Upper lobe of right lung (tissue), 1 donor: Measurements from ENCODE around the gene GBP1. TPM values are rescaled to one million over a fixed set of nuclear protein-coding genes. Genes with fewer than 3 reads are reported as not detected.

Source experiments
- ATAC-seq: fragments of 200-7000 bp; cut with Tn5 transposase; one replicate; pipeline ENCODE4 v1.9.1; 2020; ENCODE audit warnings: mild to moderate bottlenecking, moderate library complexity
- DNase-seq: peaks from one replicate; pipeline ENCODE4 v3.0.0-alpha.2; 2020
- H3K27ac ChIP-seq: fragments of 200-600 bp; one replicate; pipeline ENCODE4 v1.8.0; 2022
- H3K27me3 ChIP-seq: fragments of 200-600 bp; one replicate; pipeline ENCODE4 v1.8.0; 2022; ENCODE audit warnings: mild to moderate bottlenecking
- H3K36me3 ChIP-seq: fragments of 200-600 bp; one replicate; pipeline ENCODE4 v1.8.0; 2022
- H3K4me1 ChIP-seq: fragments of 200-600 bp; one replicate; pipeline ENCODE4 v1.8.0; 2022
- H3K4me3 ChIP-seq: fragments of 200-600 bp; one replicate; pipeline ENCODE4 v1.8.0; 2022; ENCODE audit warnings: mild to moderate bottlenecking
- H3K9me3 ChIP-seq: fragments of 200-600 bp; one replicate; pipeline ENCODE4 v1.8.0; 2022
- CTCF ChIP-seq: fragments of 200-600 bp; IDR thresholded peaks from one replicate; pipeline ENCODE4 v1.8.0; 2022; ENCODE audit warnings: antibody characterized with exemption
- intact Hi-C: fragments of 100-400 bp; cut with DNase I; formaldehyde crosslinking; loops from one replicate; pipeline ENCODE4 v1.11.0; 2022
- long read RNA-seq: library from polyadenylated mRNA; unstranded; transcript quantifications from one replicate; pipeline ENCODE4 v2.0.0, GENCODE V29; 2021
- total RNA-seq: library from RNA; stranded (reverse); fragmentation: NEBNext Ultra II Directional; extraction: Animal tissue kit (Norgen Biotek cat#: 25700); gene quantifications from one replicate; pipeline ENCODE4 v1.2.1, GENCODE V29; 2021
- donor health status: DM: no; HTN: yes; CAD: no; lungs with severe emphysema.

Gene GBP1
- 42.2 TPM for total RNA-seq
- long read RNA-seq, transcript GBP1-201 (11 exons, 3,035 nt): major isoform, 22 of 33 reads
- long read RNA-seq, partial matches to known transcripts: 9 of 33 reads
- long read RNA-seq, other reads (novel, unspliced or antisense): 2 of 33 reads

GRCh38 chr1:89065079-89065868 lies at the start of gene GBP1:
Gene GBP1 (minus strand): TSS chr1:89065208. CDS start chr1:89063234, 1,974 bp downstream.
- Histone ChIP-seq H3K36me3 (peaks cover 2% of the 10 kb centered on the region), H3K4me3 (peak within 1 kb of the TSS; percentile 53), H3K27me3 (no peaks in the 10 kb centered on the region), H3K4me1 (peaks cover 27% of the 10 kb centered on the region), H3K27ac (peak within 1 kb of the TSS; percentile 87), H3K9me3 (no peaks in the 10 kb centered on the region)
- no peak for DNase-seq
- peak; percentile 91 for ATAC-seq
- intact Hi-C loops: no loop called here
- TF ChIP-seq CTCF: no peak

- H3K4me1 ChIP-seq: no peaks in the 10 kb centered on the region
- H3K9me3 ChIP-seq: no peaks in the 10 kb centered on the region
- ATAC-seq: no peak
- no peak for TF ChIP-seq CTCF
- no peak for DNase-seq
- no peak overlapping the region for H3K4me3 ChIP-seq
- H3K27ac ChIP-seq: no peak overlapping the region
- no peaks in the 10 kb centered on the region for H3K27me3 ChIP-seq
- intact Hi-C loops: no loop called here
- peaks cover 97% of the 10 kb centered on the region for H3K36me3 ChIP-seq
Observed at GRCh38 chr1:89114662-89115061, 49.7 kb upstream of the GBP1 start.

GRCh38 chr1:89112871-89113613 lies 48.0 kb upstream of the GBP1 start:
- no peaks in the 10 kb centered on the region for H3K9me3 ChIP-seq
- no peak for ATAC-seq
- H3K27me3 ChIP-seq: no peaks in the 10 kb centered on the region
- DNase-seq: no peak
- intact Hi-C loops: no loop called here
- H3K27ac ChIP-seq: no peak overlapping the region
- H3K4me3 ChIP-seq: no peak overlapping the region
- no peaks in the 10 kb centered on the region for H3K4me1 ChIP-seq
- H3K36me3 ChIP-seq: peaks cover 97% of the 10 kb centered on the region
- no peak for TF ChIP-seq CTCF

- no peak overlapping the region for H3K4me3 ChIP-seq
- H3K27me3 ChIP-seq: no peaks in the 10 kb centered on the region
- ATAC-seq: no peak
- H3K36me3 ChIP-seq: peaks cover 50% of the 10 kb centered on the region
- intact Hi-C loops: no loop called here
- TF ChIP-seq CTCF: no peak
- no peak for DNase-seq
- no peaks in the 10 kb centered on the region for H3K9me3 ChIP-seq
- H3K27ac ChIP-seq: no peak overlapping the region
- H3K4me1 ChIP-seq: no peaks in the 10 kb centered on the region
Observed at GRCh38 chr1:89104687-89105086, 39.7 kb upstream of the GBP1 start.

GRCh38 chr1:89104147-89104546 lies 39.1 kb upstream of the GBP1 start:
- intact Hi-C loops: no loop called here
- no peak for DNase-seq
- Histone ChIP-seq H3K4me3 (no peak overlapping the region), H3K27me3 (no peaks in the 10 kb centered on the region), H3K27ac (no peak overlapping the region), H3K36me3 (peaks cover 44% of the 10 kb centered on the region), H3K9me3 (no peaks in the 10 kb centered on the region), H3K4me1 (no peaks in the 10 kb centered on the region)
- TF ChIP-seq CTCF: no peak
- ATAC-seq: no peak
